ENCODE data around the gene SEMA4A. TPM values are rescaled to one million over a fixed set of nuclear protein-coding genes. Genes with fewer than 3 reads are reported as not detected.
A peak's percentile ranks its signal among the peaks of the same experiment; 100 is the strongest.

SEMA4A gene
- total and polyA plus RNA-seq, 2 of the 8 experiments (the other 6 are each of a cell fraction or from before 2014, with no cell fraction given), result 7.3 to 10.6 TPM

GRCh38 chr1:156128308-156128653 lies 25.1 kb upstream of the SEMA4A start:
- Histone ChIP-seq H3K4me2 (ENCODE audit: insufficient read depth in 1 of 2, low read depth in 2 of 2, low read length in 2 of 2) (no peak overlapping the region), H3K56ac (replicated peaks; ENCODE audit: insufficient read length, low read depth, low read length) (no peak overlapping the region), H2BK20ac (ENCODE audit: low read length) (peak overlapping the region; percentile 78; the same call in 1 of the 2 replicates), H3K27ac (ENCODE audit: low read depth, low read length) (no peak overlapping the region), H2BK12ac (ENCODE audit: low read depth, low read length) (peak overlapping the region; percentile 12; the same call in 1 of the 2 replicates), H4K91ac (replicated peaks; ENCODE audit: insufficient read length, low read length) (peak overlapping the region; percentile 38), H4K5ac (ENCODE audit: insufficient read length, low read depth, low read length) (no peak overlapping the region), H2BK120ac (replicated peaks; ENCODE audit: low read depth, low read length) (no peak overlapping the region), H3K4ac (replicated peaks; ENCODE audit: insufficient read length, low read depth, low read length) (no peak overlapping the region), H3K23ac (ENCODE audit: insufficient read length) (no peak overlapping the region), H4K20me1 (replicated peaks in 1 of 2; ENCODE audit: control insufficient read depth in 1 of 2, insufficient read depth in 2 of 2, low read length in 2 of 2) (no peaks in the 10 kb centered on the region), H3K4me1 (replicated peaks in 1 of 4; ENCODE audit: control insufficient read depth in 3 of 4, insufficient read depth in 4 of 4, low read length in 3 of 4) (peaks cover 11 to 29% (median 19%) of the 10 kb centered on the region in 4 experiments), H3K36me3 (ENCODE audit: control insufficient read depth in 2 of 4, insufficient read depth in 4 of 4, low read length in 3 of 4) (no peaks in the 10 kb centered on the region; a peak in 1 of 8 replicates), H3K18ac (ENCODE audit: extremely low read depth, low read length) (no peak overlapping the region), H4K8ac (ENCODE audit: extremely low read depth, insufficient read depth, low read length) (no peak overlapping the region), H2BK5ac (ENCODE audit: low read depth, low read length) (peak overlapping the region; percentile 89; the same call in 1 of the 2 replicates), H3K4me3 (ENCODE audit: extremely low read depth in 1 of 4, insufficient read depth in 2 of 4, low read depth in 3 of 4, low read length in 4 of 4) (no peak overlapping the region), H3K79me2 (ENCODE audit: control insufficient read depth in 1 of 2, insufficient read depth in 2 of 2, low read length in 2 of 2) (peaks cover 0 to 4% of the 10 kb centered on the region in 2 experiments; a peak in 1 of 4 replicates), H3K27me3 (replicated peaks in 1 of 4; ENCODE audit: control insufficient read depth in 3 of 4, extremely low read depth in 1 of 4, insufficient read depth in 3 of 4, low read length in 3 of 4) (no peaks in the 10 kb centered on the region), H3K14ac (ENCODE audit: insufficient read length) (no peak overlapping the region), H3K9me3 (ENCODE audit: insufficient read depth in 2 of 2, low read depth in 1 of 2, low read length in 1 of 2) (no peaks in the 10 kb centered on the region), H3K79me1 (ENCODE audit: low read depth, low read length) (peaks cover 3% of the 10 kb centered on the region; the same call in 1 of the 2 replicates), H2AFZ (ENCODE audit: low read length) (no peak overlapping the region), H2BK15ac (ENCODE audit: low read length) (no peak overlapping the region), H3K23me2 (ENCODE audit: low read depth, low read length) (no peaks in the 10 kb centered on the region), H2AK5ac (ENCODE audit: low read depth, low read length) (peak overlapping the region; percentile 7; the same call in 1 of the 2 replicates), H3K9ac (replicated peaks in 1 of 4; ENCODE audit: extremely low read depth in 1 of 4, low read depth in 3 of 4, low read length in 3 of 4) (no peak overlapping the region; a peak in 1 of 7 replicates)
- CTCF ChIA-PET (ENCODE audit: partially characterized antibody), result interaction anchor here (0.6 to 42.4 kb wide), 17 partner anchors 10 to 160 kb away, joined by 3 to 1994 read pairs (median 7); partner anchors contain the start of genes BGLAP, LAMTOR2, LMNA and MEX3A
- FAIRE-seq, result no peak
- DNase-seq (ENCODE audit: low read depth in 1 of 2, low spot score in 2 of 2), result no peak
- 84% methylated on average over 2 of the region's 2 CpGs; no CpG with 5 or more reads in 1 of the 2 experiments for WGBS, 2 experiments (ENCODE audit: extremely low coverage in 1 of 2, insufficient coverage in 1 of 2, insufficient read length in 1 of 2, insufficient replicate concordance in 2 of 2, low coverage in 1 of 2, low lambda C conversion rate in 2 of 2, missing lambda C conversion rate in 1 of 2)
- POLR2A ChIA-PET (ENCODE audit: partially characterized antibody), result interaction anchor here (0.7 to 28.0 kb wide), 10 partner anchors 8 to 84 kb away, joined by 3 to 763 read pairs (median 4); partner anchors contain the start of genes LMNA, MEX3A, PMF1 and RAB25
- no peak for TF ChIP-seq GABPA (IDR thresholded peaks at IDR 0.05; ENCODE audit: borderline replicate concordance, insufficient read depth, low read length)
- no peak for TF ChIP-seq SP2 (IDR thresholded peaks at IDR 0.05; ENCODE audit: low read length)
- TF ChIP-seq ZNF274 (IDR thresholded peaks at IDR 0.05; ENCODE audit: borderline replicate concordance, extremely low read depth, low read length), result no peak
- no peak for TF ChIP-seq CBX8 (IDR thresholded peaks at IDR 0.05; ENCODE audit: borderline replicate concordance, low read depth, low read length)
- TF ChIP-seq CEBPB (IDR thresholded peaks at IDR 0.05; ENCODE audit: low read depth, low read length), result no peak
- TF ChIP-seq CHD1 (IDR thresholded peaks at IDR 0.05; ENCODE audit: low read depth, low read length), result no peak
- no peak for TF ChIP-seq CHD2 (IDR thresholded peaks at IDR 0.05; ENCODE audit: low read length)
- no peak for TF ChIP-seq RBBP5 (IDR thresholded peaks at IDR 0.05; ENCODE audit: borderline replicate concordance, low read depth, low read length)
- TF ChIP-seq TAF1 (IDR thresholded peaks at IDR 0.05; ENCODE audit: low read depth, low read length), result no peak
- TF ChIP-seq CREB1 (IDR thresholded peaks at IDR 0.05), result no peak
